Measurements from ENCODE around the gene CTBS.
"Not testable (repeated sequence)": the region's sequence is repeated elsewhere in the genome, so short reads cannot be mapped to it uniquely, and the experiment has no call there.

Gene CTBS

GRCh38 chr1:84509029-84509428 lies 65.2 kb downstream of the CTBS start:
- no peak for DNase-seq (ENCODE audit: low spot score)
- H4K91ac ChIP-seq (ENCODE audit: low read depth, low read length, poor library complexity) = no peak overlapping the region
- H2BK15ac ChIP-seq (ENCODE audit: low read length) = no peak overlapping the region
- H3K4me1 ChIP-seq (ENCODE audit: control insufficient read depth in 2 of 2, insufficient read depth in 1 of 2, low read depth in 1 of 2, low read length in 2 of 2) = peaks cover 0 to 2% of the 10 kb centered on the region in 2 donors
- no peaks in the 10 kb centered on the region for H3K79me1 ChIP-seq (ENCODE audit: low read depth, low read length)
- H3K9me3 ChIP-seq (replicated peaks in 1 of 2; ENCODE audit: control insufficient read depth in 2 of 2, insufficient read depth in 1 of 2, low read depth in 1 of 2, low read length in 2 of 2) = peaks cover 0 to 10% of the 10 kb centered on the region in 2 donors
- H2BK5ac ChIP-seq (ENCODE audit: low read length) = no peak overlapping the region
- no peak overlapping the region for H3K18ac ChIP-seq (ENCODE audit: low read length)
- H2BK120ac ChIP-seq (ENCODE audit: low read depth, low read length) = no peak overlapping the region
- H3K27me3 ChIP-seq (ENCODE audit: control insufficient read depth in 3 of 3, insufficient read depth in 3 of 3, low read depth in 1 of 3, low read length in 3 of 3) = no peaks in the 10 kb centered on the region
- no peak overlapping the region for H2AFZ ChIP-seq (ENCODE audit: low read length)
- no peaks in the 10 kb centered on the region for H3K36me3 ChIP-seq (replicated peaks in 1 of 2; ENCODE audit: control insufficient read depth in 2 of 2, insufficient read depth in 2 of 2, low read length in 2 of 2)
- H3K14ac ChIP-seq (ENCODE audit: low read length) = no peak overlapping the region
- H3K27ac ChIP-seq (replicated peaks; ENCODE audit: low read length) = no peak overlapping the region
- no peak overlapping the region for H3K4ac ChIP-seq (ENCODE audit: low read length)
- no peak overlapping the region for H2BK12ac ChIP-seq (ENCODE audit: low read length)
- H2AK5ac ChIP-seq (ENCODE audit: low read depth, low read length) = no peak overlapping the region
- H3K9ac ChIP-seq (ENCODE audit: low read depth, low read length, poor library complexity) = no peak overlapping the region
- WGBS, 2 donors (ENCODE audit: extremely low coverage in 2 of 2, insufficient read length in 2 of 2, insufficient replicate concordance in 1 of 2) = no CpG with 5 or more reads among the region's 4 CpGs
- no peak overlapping the region for H3K4me3 ChIP-seq (ENCODE audit: low read length in 2 of 2)
- H3K23ac ChIP-seq (ENCODE audit: low read depth, low read length, poor library complexity) = no peak overlapping the region
- no peak overlapping the region for H4K8ac ChIP-seq (ENCODE audit: low read depth, low read length)
- H3K4me2 ChIP-seq (ENCODE audit: insufficient read depth, low read length, poor library complexity, severe bottlenecking) = no peak overlapping the region

DNA sequence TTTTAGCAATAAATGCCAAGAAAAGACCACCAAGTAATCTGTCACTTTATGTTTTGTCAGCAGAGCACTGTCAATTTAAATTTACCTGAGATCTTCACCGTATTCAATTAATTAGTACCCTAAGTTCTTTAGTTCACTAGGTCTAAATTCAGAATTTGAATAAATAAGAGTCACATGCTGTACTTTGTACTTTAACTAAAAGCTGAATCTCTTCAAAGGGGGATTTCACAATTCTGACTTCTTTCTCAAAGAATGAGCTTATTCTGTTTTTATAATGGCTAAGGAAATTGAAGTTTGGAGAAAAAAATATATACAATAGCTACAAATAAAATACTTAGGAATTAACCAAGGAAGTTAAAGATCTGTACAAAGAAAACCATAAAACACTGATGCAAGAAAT lies 65.7 kb downstream of the CTBS start:
- H2BK120ac ChIP-seq (ENCODE audit: low read depth, low read length) = no peak overlapping the region
- no peak overlapping the region for H4K91ac ChIP-seq (ENCODE audit: low read depth, low read length, poor library complexity)
- H3K36me3 ChIP-seq (replicated peaks in 1 of 2; ENCODE audit: control insufficient read depth in 2 of 2, insufficient read depth in 2 of 2, low read length in 2 of 2) = peaks cover 0 to 2% of the 10 kb centered on the region in 2 donors
- H3K14ac ChIP-seq (ENCODE audit: low read length) = no peak overlapping the region
- peaks cover 0 to 10% of the 10 kb centered on the region in 2 donors for H3K9me3 ChIP-seq (replicated peaks in 1 of 2; ENCODE audit: control insufficient read depth in 2 of 2, insufficient read depth in 1 of 2, low read depth in 1 of 2, low read length in 2 of 2)
- H3K4ac ChIP-seq (ENCODE audit: low read length) = no peak overlapping the region
- no peak for DNase-seq (ENCODE audit: low spot score)
- no peak overlapping the region for H2AFZ ChIP-seq (ENCODE audit: low read length)
- H3K4me1 ChIP-seq (ENCODE audit: control insufficient read depth in 2 of 2, insufficient read depth in 1 of 2, low read depth in 1 of 2, low read length in 2 of 2) = peaks cover 0 to 7% of the 10 kb centered on the region in 2 donors
- no peak overlapping the region for H2BK5ac ChIP-seq (ENCODE audit: low read length)
- H3K4me2 ChIP-seq (ENCODE audit: insufficient read depth, low read length, poor library complexity, severe bottlenecking) = no peak overlapping the region
- no peaks in the 10 kb centered on the region for H3K79me1 ChIP-seq (ENCODE audit: low read depth, low read length)
- H3K18ac ChIP-seq (ENCODE audit: low read length) = no peak overlapping the region
- H3K4me3 ChIP-seq (ENCODE audit: low read length in 2 of 2) = no peak overlapping the region
- WGBS, 2 donors (ENCODE audit: extremely low coverage in 2 of 2, insufficient read length in 2 of 2, insufficient replicate concordance in 1 of 2) = no CpG with 5 or more reads among the region's 1 CpG
- H4K8ac ChIP-seq (ENCODE audit: low read depth, low read length) = no peak overlapping the region
- H2BK15ac ChIP-seq (ENCODE audit: low read length) = no peak overlapping the region
- H3K9ac ChIP-seq (ENCODE audit: low read depth, low read length, poor library complexity) = no peak overlapping the region
- no peak overlapping the region for H3K27ac ChIP-seq (replicated peaks; ENCODE audit: low read length)
- no peak overlapping the region for H2BK12ac ChIP-seq (ENCODE audit: low read length)
- no peak overlapping the region for H2AK5ac ChIP-seq (ENCODE audit: low read depth, low read length)
- H3K27me3 ChIP-seq (ENCODE audit: control insufficient read depth in 3 of 3, insufficient read depth in 3 of 3, low read depth in 1 of 3, low read length in 3 of 3) = no peaks in the 10 kb centered on the region
- H3K23ac ChIP-seq (ENCODE audit: low read depth, low read length, poor library complexity) = no peak overlapping the region

DNA sequence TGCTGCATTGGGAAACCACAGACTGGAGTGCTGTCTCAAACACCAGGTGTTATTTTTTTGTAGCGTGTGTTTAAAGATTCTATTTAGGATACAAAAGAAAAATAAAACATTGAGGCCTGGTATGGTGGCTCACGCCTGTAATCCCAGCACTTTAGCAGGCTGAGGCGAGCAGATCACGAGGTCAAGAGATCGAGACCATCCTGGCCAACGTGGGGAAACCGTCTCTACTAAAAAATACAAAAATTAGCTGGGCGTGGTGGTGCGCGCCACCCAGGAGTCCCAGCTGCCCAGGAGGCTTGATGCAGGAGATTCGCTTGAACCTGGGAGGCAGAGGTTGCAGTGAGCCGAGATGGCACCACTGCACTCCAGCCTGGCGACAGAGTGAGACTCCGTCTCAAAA lies 66.4 kb downstream of the CTBS start:
- H3K9me3 ChIP-seq (replicated peaks in 1 of 2; ENCODE audit: control insufficient read depth in 2 of 2, insufficient read depth in 1 of 2, low read depth in 1 of 2, low read length in 2 of 2); H3K27me3 ChIP-seq (ENCODE audit: control insufficient read depth in 3 of 3, insufficient read depth in 3 of 3, low read depth in 1 of 3, low read length in 3 of 3); H3K27ac ChIP-seq (replicated peaks; ENCODE audit: low read length); H2BK5ac ChIP-seq (ENCODE audit: low read length); DNase-seq (ENCODE audit: low spot score); H3K14ac ChIP-seq (ENCODE audit: low read length); H2BK15ac ChIP-seq (ENCODE audit: low read length); H3K9ac ChIP-seq (ENCODE audit: low read depth, low read length, poor library complexity); H3K4ac ChIP-seq (ENCODE audit: low read length); H3K79me1 ChIP-seq (ENCODE audit: low read depth, low read length); H2AK5ac ChIP-seq (ENCODE audit: low read depth, low read length); H3K4me3 ChIP-seq (ENCODE audit: low read length in 2 of 2); H3K4me1 ChIP-seq (ENCODE audit: control insufficient read depth in 2 of 2, insufficient read depth in 1 of 2, low read depth in 1 of 2, low read length in 2 of 2); H4K91ac ChIP-seq (ENCODE audit: low read depth, low read length, poor library complexity); H3K23ac ChIP-seq (ENCODE audit: low read depth, low read length, poor library complexity); H3K4me2 ChIP-seq (ENCODE audit: insufficient read depth, low read length, poor library complexity, severe bottlenecking); H2BK120ac ChIP-seq (ENCODE audit: low read depth, low read length); H2AFZ ChIP-seq (ENCODE audit: low read length); H2BK12ac ChIP-seq (ENCODE audit: low read length); H3K18ac ChIP-seq (ENCODE audit: low read length); H3K36me3 ChIP-seq (replicated peaks in 1 of 2; ENCODE audit: control insufficient read depth in 2 of 2, insufficient read depth in 2 of 2, low read length in 2 of 2); H4K8ac ChIP-seq (ENCODE audit: low read depth, low read length): not testable (repeated sequence)
- WGBS, 2 donors (ENCODE audit: extremely low coverage in 2 of 2, insufficient read length in 2 of 2, insufficient replicate concordance in 1 of 2) = no CpG with 5 or more reads among the region's 14 CpGs

DNA sequence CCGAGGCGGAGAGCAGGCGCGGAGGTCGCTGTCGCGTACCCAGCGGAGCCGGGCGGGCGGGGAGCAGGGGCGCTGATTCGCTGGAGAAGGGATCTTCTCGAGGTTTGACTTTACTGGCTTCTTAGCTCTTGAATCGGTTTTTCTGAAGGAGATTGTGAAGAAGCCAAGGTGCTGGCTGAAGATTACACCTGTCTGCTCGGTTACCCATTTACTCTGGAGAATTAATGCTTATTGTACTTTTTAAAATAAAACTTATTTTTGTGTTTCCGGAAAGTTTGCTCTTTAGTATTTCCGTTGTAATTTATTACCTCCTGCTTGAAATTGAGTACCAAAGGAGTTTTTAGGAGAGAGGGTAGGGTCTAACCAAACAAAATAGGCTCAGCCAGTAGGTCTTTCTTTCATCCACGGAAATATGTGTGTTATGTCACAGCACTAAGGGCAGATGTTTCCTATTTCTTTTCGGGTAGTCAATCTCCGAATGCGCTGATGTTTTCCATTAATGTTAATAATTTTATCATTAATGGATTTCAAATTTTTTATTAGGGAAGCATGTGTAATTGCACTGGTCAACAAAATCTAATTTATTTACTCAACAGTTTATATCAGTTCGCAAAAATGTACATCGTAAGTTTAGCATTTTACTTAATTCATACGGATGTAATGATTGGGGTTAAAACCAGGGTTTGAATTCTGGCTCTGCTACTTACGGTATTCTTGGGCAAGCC lies 67.3 kb downstream of the CTBS start:
- Histone ChIP-seq H2BK12ac (ENCODE audit: low read length) (no peak overlapping the region), H2AK5ac (ENCODE audit: low read depth, low read length) (no peak overlapping the region), H3K36me3 (replicated peaks in 1 of 2; ENCODE audit: control insufficient read depth in 2 of 2, insufficient read depth in 2 of 2, low read length in 2 of 2) (peaks cover 0 to 10% of the 10 kb centered on the region in 2 donors), H2BK15ac (ENCODE audit: low read length) (peak overlapping the region; percentile 64), H4K91ac (ENCODE audit: low read depth, low read length, poor library complexity) (no peak overlapping the region), H3K79me1 (ENCODE audit: low read depth, low read length) (no peaks in the 10 kb centered on the region), H2BK120ac (ENCODE audit: low read depth, low read length) (no peak overlapping the region), H3K23ac (ENCODE audit: low read depth, low read length, poor library complexity) (peak overlapping the region; percentile 46), H3K9me3 (replicated peaks in 1 of 2; ENCODE audit: control insufficient read depth in 2 of 2, insufficient read depth in 1 of 2, low read depth in 1 of 2, low read length in 2 of 2) (peaks cover 0 to 10% of the 10 kb centered on the region in 2 donors), H3K27me3 (ENCODE audit: control insufficient read depth in 3 of 3, insufficient read depth in 3 of 3, low read depth in 1 of 3, low read length in 3 of 3) (no peaks in the 10 kb centered on the region), H3K27ac (replicated peaks; ENCODE audit: low read length) (peak overlapping the region; percentile 99), H3K4me3 (ENCODE audit: low read length in 2 of 2) (peak overlapping the region; percentile 85 to 92), H3K4me2 (ENCODE audit: insufficient read depth, low read length, poor library complexity, severe bottlenecking) (peak overlapping the region; percentile 69), H3K9ac (ENCODE audit: low read depth, low read length, poor library complexity) (peak overlapping the region; percentile 44), H3K14ac (ENCODE audit: low read length) (no peak overlapping the region), H4K8ac (ENCODE audit: low read depth, low read length) (no peak overlapping the region), H2BK5ac (ENCODE audit: low read length) (peak overlapping the region; percentile 82), H3K4me1 (ENCODE audit: control insufficient read depth in 2 of 2, insufficient read depth in 1 of 2, low read depth in 1 of 2, low read length in 2 of 2) (peaks cover 0 to 9% of the 10 kb centered on the region in 2 donors), H3K18ac (ENCODE audit: low read length) (peak overlapping the region; percentile 95), H2AFZ (ENCODE audit: low read length) (peak overlapping the region; percentile 98), H3K4ac (ENCODE audit: low read length) (no peak overlapping the region)
- DNase-seq (ENCODE audit: low spot score) = no peak
- no CpG with 5 or more reads among the region's 26 CpGs for WGBS, 2 donors (ENCODE audit: extremely low coverage in 2 of 2, insufficient read length in 2 of 2, insufficient replicate concordance in 1 of 2)
